ENCODE measurements around the gene PPFIBP2.

The PPFIBP2 gene

DNA sequence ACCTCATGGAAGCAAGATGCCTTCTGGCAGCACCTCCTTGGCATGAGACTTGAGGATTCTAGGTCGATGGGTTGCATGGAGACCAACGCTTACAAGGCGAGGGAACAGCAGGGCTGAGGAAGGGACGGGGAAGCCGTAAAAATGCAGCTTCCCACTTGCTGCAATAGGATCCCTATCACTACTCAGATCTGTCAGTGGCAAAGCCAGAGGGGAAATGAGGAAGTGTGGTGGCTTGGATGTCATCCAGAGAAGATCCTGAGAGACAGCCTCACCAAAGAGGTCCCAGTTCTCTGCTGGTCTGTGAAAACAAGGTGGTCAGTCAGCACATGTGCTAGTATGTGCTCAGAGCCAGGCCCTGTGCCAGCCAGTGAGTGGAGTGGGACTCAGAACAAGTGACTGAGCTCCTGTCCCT is 137.3 kb downstream of the PPFIBP2 start (continued):
- no peak for TF ChIP-seq ZBTB7A (tag by site-specific recombination; IDR thresholded peaks at IDR 0.05; ENCODE audit: low read depth)
- TF ChIP-seq ZNF214 (tag by site-specific recombination; IDR thresholded peaks at IDR 0.05; ENCODE audit: borderline replicate concordance): no peak
- TF ChIP-seq ZNF658 (tag by site-specific recombination; IDR thresholded peaks at IDR 0.05): no peak
- no peak for TF ChIP-seq ZNF629 (tag by site-specific recombination; IDR thresholded peaks at IDR 0.05)

DNA sequence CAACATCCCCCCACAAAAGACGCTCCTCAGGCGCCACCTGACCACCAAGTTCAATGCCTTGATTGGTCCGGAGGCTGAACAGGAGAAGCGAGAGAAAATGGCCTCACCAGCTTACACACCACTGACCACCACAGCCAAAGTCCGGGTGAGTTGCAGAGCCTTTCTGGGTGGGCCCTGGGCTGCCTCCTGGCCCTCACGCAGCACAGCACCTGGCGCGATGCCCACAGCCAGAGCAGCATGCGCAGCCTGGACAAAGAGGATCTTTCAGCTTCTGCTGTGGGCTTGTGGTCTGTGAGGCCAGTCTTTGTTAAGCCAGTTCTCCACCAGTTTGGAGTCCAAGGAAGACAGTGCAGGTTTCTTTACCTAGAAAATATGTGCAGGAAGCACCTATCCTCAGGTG is 137.9 kb downstream of the PPFIBP2 start:
- Histone ChIP-seq H3K27ac (ENCODE audit: extremely low read depth, low read depth, low read length) (no peak overlapping the region), H3K9me3 (ENCODE audit: control insufficient read depth, insufficient read depth, low read depth, low read length) (no peaks in the 10 kb centered on the region), H3K4me1 (ENCODE audit: control insufficient read depth, insufficient read depth, low read length) (no peaks in the 10 kb centered on the region), H3K36me3 (ENCODE audit: control insufficient read depth in 2 of 2, insufficient read depth in 1 of 2, low read length in 2 of 2) (peaks cover 0 to 74% of the 10 kb centered on the region in 2 experiments; a peak in 1 of 3 replicates), H3K4me3 (ENCODE audit: low read depth, low read length) (no peak overlapping the region)
- no peak for TF ChIP-seq PRDM1 (tag by site-specific recombination; IDR thresholded peaks at IDR 0.05)
- no peak for TF ChIP-seq MZF1 (tag by site-specific recombination; IDR thresholded peaks at IDR 0.05; ENCODE audit: borderline replicate concordance)
- no peak for TF ChIP-seq ZNF830 (tag by site-specific recombination; IDR thresholded peaks at IDR 0.05; ENCODE audit: low read depth)
- no peak for TF ChIP-seq ZSCAN23 (tag by site-specific recombination; IDR thresholded peaks at IDR 0.05)
- TF ChIP-seq SETDB1 (IDR thresholded peaks at IDR 0.05; ENCODE audit: insufficient read length, low read length): no peak
- TF ChIP-seq ZNF529 (tag by site-specific recombination; IDR thresholded peaks at IDR 0.05; ENCODE audit: insufficient replicate concordance): no peak
- TF ChIP-seq ZNF423 (tag by site-specific recombination; IDR thresholded peaks at IDR 0.05): no peak
- no peak for TF ChIP-seq ZNF596 (tag by site-specific recombination; IDR thresholded peaks at IDR 0.05)
- TF ChIP-seq, protein P1, sequence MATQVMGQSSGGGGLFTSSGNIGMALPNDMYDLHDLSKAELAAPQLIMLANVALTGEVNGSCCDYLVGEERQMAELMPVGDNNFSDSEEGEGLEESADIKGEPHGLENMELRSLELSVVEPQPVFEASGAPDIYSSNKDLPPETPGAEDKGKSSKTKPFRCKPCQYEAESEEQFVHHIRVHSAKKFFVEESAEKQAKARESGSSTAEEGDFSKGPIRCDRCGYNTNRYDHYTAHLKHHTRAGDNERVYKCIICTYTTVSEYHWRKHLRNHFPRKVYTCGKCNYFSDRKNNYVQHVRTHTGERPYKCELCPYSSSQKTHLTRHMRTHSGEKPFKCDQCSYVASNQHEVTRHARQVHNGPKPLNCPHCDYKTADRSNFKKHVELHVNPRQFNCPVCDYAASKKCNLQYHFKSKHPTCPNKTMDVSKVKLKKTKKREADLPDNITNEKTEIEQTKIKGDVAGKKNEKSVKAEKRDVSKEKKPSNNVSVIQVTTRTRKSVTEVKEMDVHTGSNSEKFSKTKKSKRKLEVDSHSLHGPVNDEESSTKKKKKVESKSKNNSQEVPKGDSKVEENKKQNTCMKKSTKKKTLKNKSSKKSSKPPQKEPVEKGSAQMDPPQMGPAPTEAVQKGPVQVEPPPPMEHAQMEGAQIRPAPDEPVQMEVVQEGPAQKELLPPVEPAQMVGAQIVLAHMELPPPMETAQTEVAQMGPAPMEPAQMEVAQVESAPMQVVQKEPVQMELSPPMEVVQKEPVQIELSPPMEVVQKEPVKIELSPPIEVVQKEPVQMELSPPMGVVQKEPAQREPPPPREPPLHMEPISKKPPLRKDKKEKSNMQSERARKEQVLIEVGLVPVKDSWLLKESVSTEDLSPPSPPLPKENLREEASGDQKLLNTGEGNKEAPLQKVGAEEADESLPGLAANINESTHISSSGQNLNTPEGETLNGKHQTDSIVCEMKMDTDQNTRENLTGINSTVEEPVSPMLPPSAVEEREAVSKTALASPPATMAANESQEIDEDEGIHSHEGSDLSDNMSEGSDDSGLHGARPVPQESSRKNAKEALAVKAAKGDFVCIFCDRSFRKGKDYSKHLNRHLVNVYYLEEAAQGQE (tag by site-specific recombination; IDR thresholded peaks at IDR 0.05): no peak
- no peak for TF ChIP-seq ZNF510 (tag by site-specific recombination; IDR thresholded peaks at IDR 0.05; ENCODE audit: insufficient replicate concordance)
- no peak for TF ChIP-seq ZNF521 (tag by site-specific recombination; IDR thresholded peaks at IDR 0.05)
- POLR2A ChIA-PET: no interaction called here
- CTCF ChIA-PET: interaction anchor here (0.5 to 6.7 kb wide), 5 partner anchors 14 to 199 kb away, joined by 3 to 124 read pairs (median 4); no protein-coding TSS in a partner anchor

DNA sequence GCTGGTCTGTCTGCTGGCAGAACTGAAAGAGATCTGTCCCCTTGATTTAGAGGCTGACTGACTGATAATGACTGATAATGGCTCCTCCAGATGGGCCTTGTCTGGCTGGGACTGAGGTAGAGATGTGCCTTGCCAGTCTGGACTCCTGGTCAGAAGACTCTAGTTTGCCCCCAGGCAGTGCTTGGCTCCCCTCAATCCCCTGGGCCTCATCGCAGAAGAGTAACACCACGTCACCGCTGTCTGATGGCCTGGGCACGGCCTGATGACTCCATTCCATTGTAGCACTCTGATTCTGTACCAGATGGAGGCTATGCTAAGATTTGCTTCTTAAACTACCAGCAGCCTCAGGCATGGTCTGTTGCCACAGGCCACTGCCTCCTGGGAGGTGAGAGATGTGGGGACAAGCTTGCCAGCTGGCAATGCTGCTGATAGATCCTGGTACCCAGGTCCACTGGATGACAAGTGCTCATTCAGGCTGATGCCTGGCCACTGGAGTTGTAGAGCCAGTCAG is 140.5 kb downstream of the PPFIBP2 start:
- CTCF ChIA-PET: interaction anchor here (1.2 to 6.7 kb wide), 2 partner anchors 82 to 556 kb away, joined by 4 to 124 read pairs; no protein-coding TSS in a partner anchor
- POLR2A ChIA-PET: no interaction called here
- Histone ChIP-seq H3K36me3 (ENCODE audit: control insufficient read depth in 2 of 2, insufficient read depth in 1 of 2, low read length in 2 of 2) (peaks cover 0 to 63% of the 10 kb centered on the region in 2 experiments; a peak in 1 of 3 replicates), H3K4me1 (ENCODE audit: control insufficient read depth, insufficient read depth, low read length) (no peaks in the 10 kb centered on the region), H3K4me3 (ENCODE audit: low read depth, low read length) (no peak overlapping the region), H3K27ac (ENCODE audit: extremely low read depth, low read depth, low read length) (no peak overlapping the region), H3K9me3 (ENCODE audit: control insufficient read depth, insufficient read depth, low read depth, low read length) (no peaks in the 10 kb centered on the region)
- TF ChIP-seq ZNF132 (tag by site-specific recombination; IDR thresholded peaks at IDR 0.05; ENCODE audit: borderline replicate concordance): no peak
- TF ChIP-seq MYNN (tag by site-specific recombination; IDR thresholded peaks at IDR 0.05; ENCODE audit: borderline replicate concordance): no peak
- no peak for TF ChIP-seq ZSCAN16 (tag by site-specific recombination; IDR thresholded peaks at IDR 0.05)
- no peak for TF ChIP-seq ZNF169 (tag by site-specific recombination; IDR thresholded peaks at IDR 0.05)
- no peak for TF ChIP-seq ZNF121 (tag by site-specific recombination; IDR thresholded peaks at IDR 0.05)
- TF ChIP-seq ZBTB7A (tag by site-specific recombination; IDR thresholded peaks at IDR 0.05; ENCODE audit: low read depth): no peak
- no peak for TF ChIP-seq YY2 (tag by site-specific recombination; IDR thresholded peaks at IDR 0.05)
- TF ChIP-seq ZNF768 (tag by site-specific recombination; IDR thresholded peaks at IDR 0.05): no peak
- no peak for TF ChIP-seq ZNF37A (tag by site-specific recombination; IDR thresholded peaks at IDR 0.05)
- TF ChIP-seq, protein P2, sequence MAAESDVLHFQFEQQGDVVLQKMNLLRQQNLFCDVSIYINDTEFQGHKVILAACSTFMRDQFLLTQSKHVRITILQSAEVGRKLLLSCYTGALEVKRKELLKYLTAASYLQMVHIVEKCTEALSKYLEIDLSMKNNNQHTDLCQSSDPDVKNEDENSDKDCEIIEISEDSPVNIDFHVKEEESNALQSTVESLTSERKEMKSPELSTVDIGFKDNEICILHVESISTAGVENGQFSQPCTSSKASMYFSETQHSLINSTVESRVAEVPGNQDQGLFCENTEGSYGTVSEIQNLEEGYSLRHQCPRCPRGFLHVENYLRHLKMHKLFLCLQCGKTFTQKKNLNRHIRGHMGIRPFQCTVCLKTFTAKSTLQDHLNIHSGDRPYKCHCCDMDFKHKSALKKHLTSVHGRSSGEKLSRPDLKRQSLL (tag by site-specific recombination; IDR thresholded peaks at IDR 0.05): no peak
- no peak for TF ChIP-seq ZNF837 (tag by site-specific recombination; IDR thresholded peaks at IDR 0.05)
- TF ChIP-seq, protein P3, sequence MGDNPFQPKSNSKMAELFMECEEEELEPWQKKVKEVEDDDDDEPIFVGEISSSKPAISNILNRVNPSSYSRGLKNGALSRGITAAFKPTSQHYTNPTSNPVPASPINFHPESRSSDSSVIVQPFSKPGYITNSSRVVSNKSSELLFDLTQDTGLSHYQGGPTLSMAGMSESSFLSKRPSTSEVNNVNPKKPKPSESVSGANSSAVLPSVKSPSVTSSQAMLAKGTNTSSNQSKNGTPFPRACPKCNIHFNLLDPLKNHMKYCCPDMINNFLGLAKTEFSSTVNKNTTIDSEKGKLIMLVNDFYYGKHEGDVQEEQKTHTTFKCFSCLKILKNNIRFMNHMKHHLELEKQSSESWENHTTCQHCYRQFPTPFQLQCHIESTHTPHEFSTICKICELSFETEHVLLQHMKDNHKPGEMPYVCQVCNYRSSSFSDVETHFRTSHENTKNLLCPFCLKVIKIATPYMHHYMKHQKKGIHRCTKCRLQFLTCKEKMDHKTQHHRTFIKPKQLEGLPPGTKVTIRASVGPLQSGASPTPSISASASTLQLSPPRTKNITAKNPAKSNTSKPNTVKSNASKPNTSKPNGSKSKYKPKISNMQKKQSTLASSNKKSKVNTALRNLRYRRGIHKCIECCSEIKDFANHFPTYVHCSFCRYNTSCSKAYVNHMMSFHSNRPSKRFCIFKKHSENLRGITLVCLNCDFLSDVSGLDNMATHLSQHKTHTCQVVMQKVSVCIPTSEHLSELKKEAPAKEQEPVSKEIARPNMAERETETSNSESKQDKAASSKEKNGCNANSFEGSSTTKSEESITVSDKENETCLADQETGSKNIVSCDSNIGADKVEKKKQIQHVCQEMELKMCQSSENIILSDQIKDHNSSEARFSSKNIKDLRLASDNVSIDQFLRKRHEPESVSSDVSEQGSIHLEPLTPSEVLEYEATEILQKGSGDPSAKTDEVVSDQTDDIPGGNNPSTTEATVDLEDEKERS (tag by site-specific recombination; IDR thresholded peaks at IDR 0.05): no peak
- TF ChIP-seq TCF7L2 (IDR thresholded peaks at IDR 0.05; ENCODE audit: borderline replicate concordance, low read depth, low read length): no peak

Measured in HEK293 (cell line).